ENCODE results near the gene ADARB2.

Gene ADARB2

DNA sequence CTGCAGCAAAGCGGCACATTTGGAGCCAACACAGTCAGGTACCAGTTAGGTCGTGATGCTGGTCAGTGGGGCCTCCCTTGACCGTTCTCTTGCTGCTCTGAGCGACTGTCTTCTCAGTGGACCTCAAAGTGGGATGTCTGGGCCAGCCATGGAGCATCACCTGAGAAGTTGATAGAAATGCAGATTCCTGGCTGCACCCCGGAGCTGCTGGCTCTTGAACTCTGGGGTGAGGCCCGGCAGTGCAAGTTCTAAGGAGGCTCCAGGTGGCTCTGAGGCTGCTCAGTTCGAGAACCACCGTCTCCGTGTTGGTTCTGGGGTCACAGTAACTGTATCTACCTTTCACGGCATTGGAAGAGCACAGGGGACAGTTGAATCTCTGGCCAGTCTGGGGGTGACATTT is 533.6 kb downstream of the ADARB2 start:
- TF ChIP-seq, protein P1, sequence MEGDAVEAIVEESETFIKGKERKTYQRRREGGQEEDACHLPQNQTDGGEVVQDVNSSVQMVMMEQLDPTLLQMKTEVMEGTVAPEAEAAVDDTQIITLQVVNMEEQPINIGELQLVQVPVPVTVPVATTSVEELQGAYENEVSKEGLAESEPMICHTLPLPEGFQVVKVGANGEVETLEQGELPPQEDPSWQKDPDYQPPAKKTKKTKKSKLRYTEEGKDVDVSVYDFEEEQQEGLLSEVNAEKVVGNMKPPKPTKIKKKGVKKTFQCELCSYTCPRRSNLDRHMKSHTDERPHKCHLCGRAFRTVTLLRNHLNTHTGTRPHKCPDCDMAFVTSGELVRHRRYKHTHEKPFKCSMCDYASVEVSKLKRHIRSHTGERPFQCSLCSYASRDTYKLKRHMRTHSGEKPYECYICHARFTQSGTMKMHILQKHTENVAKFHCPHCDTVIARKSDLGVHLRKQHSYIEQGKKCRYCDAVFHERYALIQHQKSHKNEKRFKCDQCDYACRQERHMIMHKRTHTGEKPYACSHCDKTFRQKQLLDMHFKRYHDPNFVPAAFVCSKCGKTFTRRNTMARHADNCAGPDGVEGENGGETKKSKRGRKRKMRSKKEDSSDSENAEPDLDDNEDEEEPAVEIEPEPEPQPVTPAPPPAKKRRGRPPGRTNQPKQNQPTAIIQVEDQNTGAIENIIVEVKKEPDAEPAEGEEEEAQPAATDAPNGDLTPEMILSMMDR (conservative IDR thresholded peaks at IDR 0.05; ENCODE audit: control insufficient read depth, insufficient read depth, low read depth, low read length), result no peak
- DNase-seq (ENCODE audit: low read depth), result no peak
- H3K4me3 ChIP-seq (ENCODE audit: control insufficient read depth, low read depth, low read length), result no peak overlapping the region

DNA sequence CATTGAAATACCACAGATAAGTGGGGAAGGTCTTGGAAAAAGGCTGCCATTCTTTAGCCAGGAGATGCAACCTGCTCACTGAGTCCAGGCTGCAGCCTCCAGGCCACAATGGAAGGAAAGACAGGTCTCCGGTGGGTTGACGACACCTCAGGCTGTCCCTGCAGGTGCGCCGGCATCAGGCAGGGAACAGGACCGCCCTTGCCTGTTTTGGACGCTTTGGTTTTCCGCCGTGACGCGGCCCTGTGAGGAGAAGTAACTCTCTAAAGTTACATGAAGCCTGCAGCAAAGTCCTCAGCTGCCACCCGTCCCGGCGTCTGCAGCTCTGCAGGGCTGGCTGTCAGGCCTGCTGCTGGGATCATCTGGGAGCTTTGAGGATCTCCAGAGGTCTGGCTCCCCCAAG is 534.1 kb downstream of the ADARB2 start:
- TF ChIP-seq, protein P1 (conservative IDR thresholded peaks at IDR 0.05; ENCODE audit: control insufficient read depth, insufficient read depth, low read depth, low read length), result no peak
- no peak overlapping the region for H3K4me3 ChIP-seq (ENCODE audit: control insufficient read depth, low read depth, low read length)
- DNase-seq (ENCODE audit: low read depth), result no peak

DNA sequence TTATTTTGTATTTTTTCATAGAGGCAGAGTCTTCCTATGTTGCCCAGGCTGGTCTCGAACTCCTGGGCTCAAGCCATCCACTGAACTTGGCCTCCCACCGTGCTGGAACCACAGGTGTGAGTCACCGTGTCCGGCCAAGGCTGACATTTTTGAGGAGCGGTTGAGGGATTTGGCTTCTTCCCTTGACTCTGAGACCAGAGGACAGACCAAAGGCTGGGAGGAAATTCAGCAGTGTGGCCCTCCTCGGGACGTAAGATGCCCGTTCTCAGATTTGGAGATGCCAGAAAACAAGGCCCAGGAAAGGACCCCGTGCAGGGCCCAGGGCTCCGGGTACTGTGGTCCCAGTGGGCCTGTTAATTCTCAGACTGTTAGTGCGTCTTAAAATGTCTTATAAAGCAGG is 535.0 kb downstream of the ADARB2 start:
- H3K4me3 ChIP-seq (ENCODE audit: control insufficient read depth, low read depth, low read length), result no peak overlapping the region
- DNase-seq (ENCODE audit: low read depth), result no peak
- TF ChIP-seq, protein P1 (conservative IDR thresholded peaks at IDR 0.05; ENCODE audit: control insufficient read depth, insufficient read depth, low read depth, low read length), result no peak

DNA sequence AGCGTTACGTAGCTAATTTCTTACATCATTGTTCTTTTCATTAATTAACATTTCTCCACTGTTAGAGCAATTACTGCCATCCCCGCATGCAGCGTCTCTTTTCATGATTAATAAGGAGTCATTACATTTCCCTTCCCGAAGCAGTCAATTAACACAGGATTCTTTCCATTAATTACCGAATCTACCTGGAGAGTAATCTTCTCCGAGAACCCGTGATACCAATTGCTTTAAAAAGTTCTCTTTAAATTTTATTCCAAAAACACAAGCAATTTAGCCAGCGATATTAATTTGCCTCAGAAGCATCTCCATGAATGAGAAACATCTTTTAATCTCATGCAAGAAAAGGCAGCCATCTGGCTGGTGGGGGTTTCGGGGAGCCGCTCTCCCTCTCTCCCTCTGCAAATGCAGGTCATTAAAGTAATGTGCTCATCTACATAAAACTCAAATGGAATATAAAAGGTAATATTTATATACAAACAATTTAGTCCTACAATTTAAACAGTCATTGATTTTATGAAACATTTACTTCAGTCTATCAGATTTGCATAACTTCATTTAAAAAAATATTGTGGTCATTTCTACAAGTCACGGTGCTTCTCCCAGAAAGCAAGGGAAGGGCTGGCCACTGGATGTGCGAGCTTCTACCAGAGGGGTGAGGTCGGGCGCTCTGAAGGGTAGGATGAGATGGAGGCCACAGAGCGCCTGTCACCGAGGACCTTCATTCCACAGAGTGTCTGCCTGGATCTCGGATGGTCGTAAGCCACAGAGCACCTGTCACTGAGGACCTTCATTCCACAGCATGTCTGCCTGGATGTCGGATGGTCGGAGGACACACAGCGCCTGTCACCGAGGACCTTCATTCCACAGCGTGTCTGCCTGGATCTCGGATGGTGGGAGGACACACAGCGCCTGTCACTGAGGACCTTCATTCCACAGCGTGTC is 536.2 kb downstream of the ADARB2 start:
- no peak for DNase-seq (ENCODE audit: low read depth)
- TF ChIP-seq, protein P1 (conservative IDR thresholded peaks at IDR 0.05; ENCODE audit: control insufficient read depth, insufficient read depth, low read depth, low read length), result no peak
- H3K4me3 ChIP-seq (ENCODE audit: control insufficient read depth, low read depth, low read length), result no peak overlapping the region

DNA sequence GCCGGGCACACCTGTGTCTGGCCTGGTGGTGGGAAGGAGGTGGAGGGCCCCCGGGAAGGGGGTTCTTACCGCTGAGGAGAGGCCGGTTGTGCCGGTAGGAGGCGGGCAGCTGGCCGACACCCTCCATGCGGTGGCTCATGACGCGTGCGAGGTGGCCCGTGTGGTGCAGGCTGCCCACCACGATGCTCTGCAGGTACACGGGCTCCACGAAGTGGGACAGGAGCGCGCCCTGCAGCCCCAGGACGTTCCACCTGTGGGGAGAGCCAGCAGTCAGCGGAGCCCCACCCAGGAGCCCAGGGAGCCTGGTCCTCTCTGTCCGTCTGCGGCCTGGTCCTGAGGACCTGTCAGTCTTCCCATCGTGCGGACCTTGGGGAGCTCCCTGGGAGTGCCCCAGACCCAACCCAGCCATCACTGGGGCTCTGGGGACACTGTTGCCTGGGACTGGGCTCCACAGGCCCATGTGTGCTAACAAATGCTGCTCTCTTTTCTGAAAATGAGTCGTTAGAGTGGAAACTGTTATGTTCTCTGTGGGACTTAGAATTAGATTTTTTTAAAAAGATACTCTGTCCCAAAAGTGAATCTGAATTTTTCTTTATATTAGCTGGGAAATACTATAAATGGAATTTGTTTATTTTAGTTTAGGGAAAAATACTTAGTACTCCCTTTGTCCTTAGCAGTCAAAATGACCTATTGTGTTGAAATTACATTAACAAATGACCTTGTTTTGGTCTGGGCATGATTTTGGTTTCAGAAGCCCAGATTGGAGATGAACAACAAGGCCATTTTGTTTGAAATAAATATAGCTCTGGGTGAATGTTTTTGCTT is 537.2 kb downstream of the ADARB2 start:
- no peak for DNase-seq (ENCODE audit: low read depth)
- TF ChIP-seq, protein P1 (conservative IDR thresholded peaks at IDR 0.05; ENCODE audit: control insufficient read depth, insufficient read depth, low read depth, low read length), result no peak
- no peak overlapping the region for H3K4me3 ChIP-seq (ENCODE audit: control insufficient read depth, low read depth, low read length)

DNA sequence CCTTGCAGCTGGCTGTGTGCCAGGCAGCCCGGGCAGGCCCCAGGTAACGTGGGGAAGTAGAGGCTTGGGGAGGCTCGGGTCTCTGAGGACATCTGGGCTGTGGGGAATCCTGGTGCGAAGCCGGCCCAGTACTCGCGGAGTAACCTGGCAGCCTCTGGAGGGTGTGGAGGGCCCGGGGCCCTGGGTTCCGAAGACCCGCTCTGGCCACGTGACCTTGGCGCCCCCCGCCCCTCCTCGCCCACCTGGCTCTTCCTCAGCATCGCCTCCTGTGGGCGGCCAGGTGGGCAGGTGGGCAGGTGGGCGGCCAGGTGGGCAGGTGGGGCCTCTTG is 538.0 kb downstream of the ADARB2 start:
- DNase-seq (ENCODE audit: low read depth), result no peak
- H3K4me3 ChIP-seq (ENCODE audit: control insufficient read depth, low read depth, low read length), result no peak overlapping the region
- TF ChIP-seq, protein P1 (conservative IDR thresholded peaks at IDR 0.05; ENCODE audit: control insufficient read depth, insufficient read depth, low read depth, low read length), result no peak

All from fibroblast of mammary gland (primary cell).